K562 (cell line): Measurements from ENCODE around the gene ZDHHC8. TPM values are rescaled to one million over a fixed set of nuclear protein-coding genes. Genes with fewer than 3 reads are reported as not detected.

Experiments used
- ARNT ChIP-seq, 2 experiments: fragments of 450-650 bp; IDR thresholded peaks; 2 replicates each; pipeline ENCODE4 v1.6.1; 2016; ENCODE audit warnings: mild to moderate bottlenecking in 1 of 2
- CBX2 ChIP-seq: fragments of 200-600 bp; sonication (generic); IDR thresholded peaks from one replicate; pipeline ENCODE4 v1.6.1; 2012; ENCODE audit warnings: mild to moderate bottlenecking, low read length, inconsistent platforms; ENCODE audit not compliant: insufficient read depth, poor library complexity, severe bottlenecking
- CEBPG ChIP-seq, 3 experiments: fragments of 200-800 bp in 1 of 3; sonication (Bioruptor generic) in 1 of 3; sonication (generic) in 1 of 3; formaldehyde crosslinking in 1 of 3; IDR thresholded peaks in 2 of 3; conservative IDR thresholded peaks in 1 of 3; 2 replicates each; pipeline versions ENCODE4 v1.6.1 to v1.8.0; 2016 to 2022; ENCODE audit warnings: missing compliant biosample characterization in 2 of 3, missing genetic modification characterization in 2 of 3, mild to moderate bottlenecking in 1 of 3, missing genetic modification reagents in 1 of 3
- HLTF ChIP-seq: fragments of 450-650 bp; IDR thresholded peaks from 2 replicates; pipeline ENCODE4 v1.6.1; 2016
- KDM2B ChIP-seq: fragments of 250-450 bp; sonication (Bioruptor Pico); IDR thresholded peaks from 2 replicates; pipeline ENCODE4 v1.8.0; 2021; ENCODE audit warnings: mild to moderate bottlenecking, moderate library complexity
- NBN ChIP-seq: fragments of 450-650 bp; IDR thresholded peaks from 2 replicates; pipeline ENCODE4 v1.6.1; 2016; ENCODE audit warnings: low read depth, mild to moderate bottlenecking
- PCBP2 ChIP-seq: fragments of 200-400 bp; formaldehyde crosslinking; IDR thresholded peaks from 2 replicates; pipeline ENCODE4 v1.6.1; 2018; ENCODE audit warnings: low read length, low read depth, mild to moderate bottlenecking, moderate library complexity; ENCODE audit not compliant: poor library complexity, severe bottlenecking
- TARDBP ChIP-seq: fragments of 450-650 bp; IDR thresholded peaks from 2 replicates; pipeline ENCODE4 v1.6.1; 2016
- ZNF124 ChIP-seq: sonication (generic); formaldehyde crosslinking; IDR thresholded peaks from 2 replicates; pipeline ENCODE4 v1.8.1; 2022; ENCODE audit warnings: missing genetic modification reagents
- ZNF274 ChIP-seq: IDR thresholded peaks from 2 replicates; pipeline ENCODE4 v1.6.1; 2011; ENCODE audit warnings: low read depth, mild to moderate bottlenecking, low read length, moderate library complexity, borderline replicate concordance
- ZNF764 ChIP-seq: fragments of 250-450 bp; sonication (Bioruptor Pico); IDR thresholded peaks from 2 replicates; pipeline ENCODE4 v1.4.0; 2020; ENCODE audit warnings: low read depth, mild to moderate bottlenecking, moderate library complexity
- ZSCAN32 ChIP-seq: fragments of 450-650 bp; formaldehyde crosslinking; IDR thresholded peaks from 2 replicates; pipeline ENCODE4 v1.4.0; 2020; ENCODE audit warnings: mild to moderate bottlenecking, moderate library complexity
- polyA plus RNA-seq, 8 experiments: library from polyadenylated mRNA; depleted of rRNA in 4 of 8; stranded (reverse) in 5 of 8; unstranded in 3 of 8; fragments of >200 nt; fragmentation: Nextera tagmentation in 2 of 8; fragmentation: Illumina TruSeq in 1 of 8; extraction: Ambion mirVana in 2 of 8; extraction: Trizol in 1 of 8; gene quantifications; 2 replicates each; pipeline versions ENCODE4 v1.2.1 to v1.2.3, GENCODE V29; 2011 to 2014; ENCODE audit warnings: inconsistent platforms in 1 of 8, missing spikeins in 1 of 8
- total RNA-seq, 7 experiments: library from RNA; depleted of rRNA in 6 of 7; stranded (reverse); fragments of >200 nt in 6 of 7; fragmentation: Illumina TruSeq in 2 of 7; extraction: Trizol in 2 of 7; gene quantifications; 2 replicates each; pipeline versions ENCODE4 v1.2.1 to v1.2.3, GENCODE V29; 2011 to 2021; ENCODE audit warnings: low replicate concordance in 1 of 7
- TF ChIP-seq, protein P1 (sequence below): sonication (generic); formaldehyde crosslinking; IDR thresholded peaks from 2 replicates; pipeline ENCODE4 v1.8.0; 2022; ENCODE audit warnings: mild to moderate bottlenecking, missing genetic modification reagents, borderline replicate concordance
- TF ChIP-seq, protein P2 (sequence below): sonication (generic); formaldehyde crosslinking; IDR thresholded peaks from 2 replicates; pipeline ENCODE4 v1.8.0; 2022; ENCODE audit warnings: mild to moderate bottlenecking, missing genetic modification reagents
- TF ChIP-seq, protein P3 (sequence below): fragments of 450-650 bp; formaldehyde crosslinking; IDR thresholded peaks from 2 replicates; pipeline ENCODE4 v1.4.0; 2022; ENCODE audit warnings: missing genetic modification characterization
- TF ChIP-seq, protein P4 (sequence below): sonication (generic); formaldehyde crosslinking; IDR thresholded peaks from 2 replicates; pipeline ENCODE4 v1.8.1; 2022; ENCODE audit warnings: missing genetic modification reagents

The ZDHHC8 gene
- total and polyA plus RNA-seq, 9 of the 15 experiments (the other 6 are each of a cell fraction or from before 2014, with no cell fraction given), result 0.04 to 109 (median 16.4) TPM

DNA sequence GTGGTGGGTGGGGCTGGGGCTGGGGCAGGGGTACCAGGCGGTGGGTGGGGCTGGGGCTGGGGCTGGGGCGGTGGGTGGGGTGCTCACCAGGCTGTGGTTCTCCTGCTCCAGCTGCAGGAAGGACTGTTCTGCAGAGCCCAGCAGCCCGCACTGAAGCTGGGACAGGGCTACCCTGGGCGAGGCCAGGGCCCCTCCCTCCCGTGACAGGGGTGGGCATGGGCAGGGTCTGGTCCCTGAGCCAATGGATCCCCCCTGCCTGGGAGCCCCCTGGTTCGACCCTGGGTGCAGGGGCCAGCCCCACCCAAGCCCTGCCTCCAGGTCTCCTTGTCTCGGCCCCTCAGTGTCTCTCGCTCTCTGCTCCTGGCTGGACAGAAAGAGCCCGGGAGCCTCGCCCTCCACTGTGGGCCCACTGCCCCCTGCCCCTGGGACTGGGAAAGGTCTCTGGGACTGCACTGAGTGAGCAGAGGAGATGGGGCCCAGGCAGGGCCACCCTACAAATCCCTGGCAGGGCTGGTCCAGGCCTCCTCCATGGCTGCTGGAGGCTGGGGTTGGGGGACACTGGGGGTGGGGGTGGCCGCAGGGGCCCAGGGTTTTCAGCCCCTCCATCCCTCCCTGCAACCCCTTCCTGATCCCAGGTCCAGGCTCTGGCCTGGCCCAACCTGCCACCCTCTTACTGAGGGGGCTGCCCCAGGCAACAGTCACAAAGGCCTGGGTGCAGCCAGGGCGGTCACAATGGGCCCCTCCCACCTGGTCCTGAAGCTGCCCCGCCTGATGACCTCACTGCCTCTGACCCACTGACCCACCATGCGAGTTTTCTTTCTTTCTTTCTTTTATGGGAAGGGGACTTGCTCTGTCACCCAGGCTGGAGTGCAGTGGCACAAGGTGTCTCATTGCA is 19.0 kb downstream of the ZDHHC8 start, which contains the start of gene CCDC188 (continued):
- TF ChIP-seq, protein P1, sequence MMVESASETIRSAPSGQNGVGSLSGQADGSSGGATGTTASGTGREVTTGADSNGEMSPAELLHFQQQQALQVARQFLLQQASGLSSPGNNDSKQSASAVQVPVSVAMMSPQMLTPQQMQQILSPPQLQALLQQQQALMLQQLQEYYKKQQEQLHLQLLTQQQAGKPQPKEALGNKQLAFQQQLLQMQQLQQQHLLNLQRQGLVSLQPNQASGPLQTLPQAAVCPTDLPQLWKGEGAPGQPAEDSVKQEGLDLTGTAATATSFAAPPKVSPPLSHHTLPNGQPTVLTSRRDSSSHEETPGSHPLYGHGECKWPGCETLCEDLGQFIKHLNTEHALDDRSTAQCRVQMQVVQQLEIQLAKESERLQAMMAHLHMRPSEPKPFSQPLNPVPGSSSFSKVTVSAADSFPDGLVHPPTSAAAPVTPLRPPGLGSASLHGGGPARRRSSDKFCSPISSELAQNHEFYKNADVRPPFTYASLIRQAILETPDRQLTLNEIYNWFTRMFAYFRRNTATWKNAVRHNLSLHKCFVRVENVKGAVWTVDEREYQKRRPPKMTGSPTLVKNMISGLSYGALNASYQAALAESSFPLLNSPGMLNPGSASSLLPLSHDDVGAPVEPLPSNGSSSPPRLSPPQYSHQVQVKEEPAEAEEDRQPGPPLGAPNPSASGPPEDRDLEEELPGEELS, result peak; percentile 54; the same call in 1 of the 2 replicates
- TF ChIP-seq KDM2B, result no peak
- TF ChIP-seq ZNF764 (CRISPR knock-in tag), result no peak
- TF ChIP-seq, protein P2, sequence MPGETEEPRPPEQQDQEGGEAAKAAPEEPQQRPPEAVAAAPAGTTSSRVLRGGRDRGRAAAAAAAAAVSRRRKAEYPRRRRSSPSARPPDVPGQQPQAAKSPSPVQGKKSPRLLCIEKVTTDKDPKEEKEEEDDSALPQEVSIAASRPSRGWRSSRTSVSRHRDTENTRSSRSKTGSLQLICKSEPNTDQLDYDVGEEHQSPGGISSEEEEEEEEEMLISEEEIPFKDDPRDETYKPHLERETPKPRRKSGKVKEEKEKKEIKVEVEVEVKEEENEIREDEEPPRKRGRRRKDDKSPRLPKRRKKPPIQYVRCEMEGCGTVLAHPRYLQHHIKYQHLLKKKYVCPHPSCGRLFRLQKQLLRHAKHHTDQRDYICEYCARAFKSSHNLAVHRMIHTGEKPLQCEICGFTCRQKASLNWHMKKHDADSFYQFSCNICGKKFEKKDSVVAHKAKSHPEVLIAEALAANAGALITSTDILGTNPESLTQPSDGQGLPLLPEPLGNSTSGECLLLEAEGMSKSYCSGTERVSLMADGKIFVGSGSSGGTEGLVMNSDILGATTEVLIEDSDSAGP (CRISPR knock-in tag), result no peak
- no peak for TF ChIP-seq ZNF274
- TF ChIP-seq ZNF124 (CRISPR knock-in tag), result peak; percentile 79; the same call in 1 of the 2 replicates
- TF ChIP-seq ZSCAN32 (CRISPR knock-in tag), result no peak
- no peak for TF ChIP-seq CEBPG (CRISPR knock-in tag; IDR thresholded peaks at IDR 0.05)
- no peak for TF ChIP-seq CEBPG (tag; conservative IDR thresholded peaks at IDR 0.05 in 1 of 2, IDR thresholded peaks at IDR 0.05 in 1 of 2)
- TF ChIP-seq, protein P3, sequence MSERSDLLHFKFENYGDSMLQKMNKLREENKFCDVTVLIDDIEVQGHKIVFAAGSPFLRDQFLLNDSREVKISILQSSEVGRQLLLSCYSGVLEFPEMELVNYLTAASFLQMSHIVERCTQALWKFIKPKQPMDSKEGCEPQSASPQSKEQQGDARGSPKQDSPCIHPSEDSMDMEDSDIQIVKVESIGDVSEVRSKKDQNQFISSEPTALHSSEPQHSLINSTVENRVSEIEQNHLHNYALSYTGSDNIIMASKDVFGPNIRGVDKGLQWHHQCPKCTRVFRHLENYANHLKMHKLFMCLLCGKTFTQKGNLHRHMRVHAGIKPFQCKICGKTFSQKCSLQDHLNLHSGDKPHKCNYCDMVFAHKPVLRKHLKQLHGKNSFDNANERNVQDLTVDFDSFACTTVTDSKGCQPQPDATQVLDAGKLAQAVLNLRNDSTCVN (CRISPR knock-in tag), result 0 out of 2 replicates have a peak, but pooled peaks have one; percentile 65
- TF ChIP-seq TARDBP, result no peak
- TF ChIP-seq CBX2, result no peak
- TF ChIP-seq NBN, result no peak
- no peak for TF ChIP-seq ARNT (IDR thresholded peaks at IDR 0.05)
- TF ChIP-seq HLTF, result no peak
- TF ChIP-seq PCBP2, result no peak
- TF ChIP-seq, protein P4, sequence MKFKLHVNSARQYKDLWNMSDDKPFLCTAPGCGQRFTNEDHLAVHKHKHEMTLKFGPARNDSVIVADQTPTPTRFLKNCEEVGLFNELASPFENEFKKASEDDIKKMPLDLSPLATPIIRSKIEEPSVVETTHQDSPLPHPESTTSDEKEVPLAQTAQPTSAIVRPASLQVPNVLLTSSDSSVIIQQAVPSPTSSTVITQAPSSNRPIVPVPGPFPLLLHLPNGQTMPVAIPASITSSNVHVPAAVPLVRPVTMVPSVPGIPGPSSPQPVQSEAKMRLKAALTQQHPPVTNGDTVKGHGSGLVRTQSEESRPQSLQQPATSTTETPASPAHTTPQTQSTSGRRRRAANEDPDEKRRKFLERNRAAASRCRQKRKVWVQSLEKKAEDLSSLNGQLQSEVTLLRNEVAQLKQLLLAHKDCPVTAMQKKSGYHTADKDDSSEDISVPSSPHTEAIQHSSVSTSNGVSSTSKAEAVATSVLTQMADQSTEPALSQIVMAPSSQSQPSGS, result no peak
